Stimulated activated CD8-positive, alpha-beta memory T cell treated with anti-CD3 and anti-CD28 coated beads, Interleukin-15, amount 100 ng/mL, for 4 hours (primary cell): ENCODE measurements around the gene PTPMT1.

ENCODE experiments used
- DNase-seq, 2 donors: peaks; one replicate each; pipeline ENCODE4 v3.0.0-alpha.2; 2020; ENCODE audit warnings: low read depth in 2 of 2

PTPMT1 gene

DNA sequence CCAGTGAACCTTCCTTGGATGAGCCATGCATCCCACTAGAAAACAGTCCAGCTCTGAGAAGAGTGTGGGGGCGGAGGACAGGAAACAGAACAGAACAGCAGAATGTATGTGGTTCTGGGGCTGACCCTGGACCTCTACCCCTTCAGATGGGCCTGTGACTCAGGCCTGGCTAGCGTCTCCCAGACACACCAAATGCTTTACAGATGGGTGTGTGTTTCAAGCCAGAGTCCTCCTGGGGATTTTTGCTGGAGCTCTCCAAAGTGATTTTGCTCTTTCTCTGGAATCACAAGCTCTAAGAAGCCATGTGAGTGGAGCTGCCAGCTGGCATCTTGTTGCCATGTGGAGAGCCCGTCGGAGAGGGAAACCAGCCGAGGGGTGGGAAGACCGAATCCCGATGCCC, 42.0 kb downstream of the PTPMT1 start:
- DNase-seq = no peak

DNA sequence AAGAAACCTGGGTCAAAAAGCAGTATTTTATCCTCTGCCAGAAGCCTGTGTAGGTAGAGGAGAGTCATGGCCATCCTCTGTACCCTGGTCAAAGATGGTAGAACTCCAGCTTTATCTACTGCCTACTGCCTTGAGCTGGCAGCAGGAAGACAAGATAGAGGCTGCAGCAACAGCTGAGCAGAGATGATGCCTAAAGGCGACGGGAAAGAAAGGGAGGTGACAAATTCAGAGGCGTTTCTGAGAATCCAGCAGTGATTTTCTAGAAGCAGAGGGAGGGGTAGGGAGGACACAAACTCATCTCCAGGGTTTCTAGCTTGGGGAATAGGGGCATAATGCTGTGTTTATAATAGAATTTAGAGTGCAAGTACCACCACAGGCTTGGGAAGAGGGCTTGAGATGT, 44.3 kb downstream of the PTPMT1 start:
- DNase-seq = no peak

DNA sequence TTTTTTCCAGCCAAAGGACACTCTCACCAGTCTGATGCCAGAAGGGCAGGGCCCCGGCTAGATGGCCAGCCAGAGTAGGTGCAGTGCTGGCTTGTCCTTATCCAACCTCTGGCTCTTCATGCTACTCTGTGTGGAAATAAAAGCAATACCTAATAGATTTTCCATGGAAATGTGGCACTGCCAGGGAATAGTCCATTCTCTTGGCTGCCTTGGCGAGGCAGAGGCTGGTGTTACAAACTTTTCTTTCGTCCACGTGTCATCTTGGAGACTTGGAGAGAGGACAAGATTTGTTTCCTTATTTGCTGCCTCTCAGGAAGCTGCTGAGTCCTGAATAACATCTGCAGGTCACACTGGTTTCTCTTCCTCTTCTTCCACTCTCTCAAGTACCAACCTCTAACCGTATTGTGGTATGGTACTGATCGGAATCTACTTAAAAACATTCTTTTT, 46.0 kb downstream of the PTPMT1 start:
- DNase-seq = no peak

DNA sequence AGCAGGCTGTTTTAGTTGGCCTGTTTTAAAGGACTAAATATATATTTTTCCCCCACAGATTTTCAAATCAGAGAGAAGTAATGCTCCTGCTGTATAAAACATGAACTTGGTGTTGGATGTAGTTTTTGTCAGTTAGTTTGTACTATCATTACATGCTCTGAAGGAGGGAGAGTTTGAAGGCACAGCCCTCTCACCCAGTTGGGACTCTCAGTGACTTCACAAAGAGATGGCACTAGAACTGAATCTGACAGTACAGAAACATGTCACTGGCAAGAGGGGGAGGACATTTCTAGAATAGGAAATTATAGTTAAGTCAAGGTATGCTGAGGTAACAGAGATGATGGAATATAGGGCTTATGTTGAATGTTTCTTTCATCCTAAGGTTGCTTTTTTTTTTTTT, 49.9 kb downstream of the PTPMT1 start:
- DNase-seq = no peak

DNA sequence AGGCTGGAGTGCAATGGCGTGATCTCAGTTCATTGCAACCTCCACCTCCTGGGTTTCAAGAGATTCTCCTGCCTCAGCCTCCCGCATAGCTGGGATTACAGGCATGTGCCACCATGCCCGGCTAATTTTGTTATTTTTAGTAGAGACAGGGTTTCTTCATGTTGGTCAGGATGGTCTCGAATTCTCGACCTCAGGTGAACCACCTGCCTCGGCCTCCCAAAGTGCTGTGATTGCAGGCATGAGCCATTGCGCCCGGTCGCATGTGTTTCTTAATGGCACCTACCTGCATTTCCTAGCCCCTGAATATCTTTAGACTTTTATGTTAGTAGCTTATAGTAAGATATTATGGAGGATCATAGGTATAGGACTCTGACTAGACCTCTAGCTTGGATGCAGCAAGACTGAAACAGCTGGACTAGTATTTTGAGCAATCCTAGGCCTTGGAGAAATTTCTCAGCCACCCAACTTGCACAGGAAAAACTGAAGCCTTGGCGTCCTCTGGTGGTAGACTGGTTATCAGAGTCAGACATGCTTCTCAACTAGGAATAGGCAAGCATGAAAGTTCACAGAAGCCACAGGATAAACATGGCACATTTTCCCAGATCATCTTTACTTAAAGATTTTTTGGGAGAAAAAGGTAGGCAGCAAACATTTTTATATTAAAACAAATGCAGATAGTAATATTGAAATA, 51.5 kb downstream of the PTPMT1 start:
- no peak for DNase-seq

DNA sequence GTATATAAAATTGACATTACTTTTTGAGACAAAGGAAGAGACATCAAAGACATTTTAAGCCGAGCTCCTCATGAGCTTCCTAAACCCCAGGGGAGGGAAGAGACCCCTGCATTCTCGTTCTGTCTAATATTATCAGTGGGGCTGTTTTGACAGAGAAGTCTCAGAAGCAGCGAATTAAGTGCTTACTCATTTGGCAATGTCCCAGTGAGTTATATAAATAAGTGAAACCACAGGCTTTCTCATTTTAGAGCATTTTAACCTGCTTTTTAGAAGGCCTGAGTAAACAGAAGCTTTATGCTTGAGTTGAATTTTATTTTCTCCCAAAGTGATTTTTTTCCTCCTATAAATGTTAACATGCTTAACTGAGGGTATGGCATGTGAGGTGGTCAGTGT, 52.0 kb downstream of the PTPMT1 start:
- no peak for DNase-seq

DNA sequence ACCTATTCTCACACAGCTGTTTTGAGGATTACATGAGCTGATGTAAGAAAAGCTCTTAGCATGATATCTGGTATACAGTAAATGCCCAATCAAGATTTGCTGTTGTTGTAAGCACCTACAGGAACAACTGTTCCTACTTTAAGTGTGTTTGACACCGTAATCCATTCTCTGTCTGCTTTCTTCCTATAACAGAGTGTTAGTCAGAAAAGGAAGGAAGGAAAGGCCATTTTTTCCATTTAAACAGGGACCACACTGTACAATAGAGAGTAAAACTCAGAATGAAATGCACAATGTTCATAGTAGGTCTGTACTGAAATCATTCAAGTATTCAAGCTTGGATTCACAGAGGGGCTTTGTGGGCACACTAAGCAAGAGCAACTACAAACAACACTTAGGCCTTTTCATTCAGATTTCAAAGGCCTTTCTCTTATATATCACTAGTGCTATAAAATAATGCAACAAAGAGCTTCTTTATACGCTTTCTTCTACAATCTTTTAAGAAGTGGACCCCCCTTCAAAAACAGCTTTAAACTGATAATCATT, 55.5 kb downstream of the PTPMT1 start:
- no peak for DNase-seq
